Measurements from ENCODE around the gene RGS3.

RGS3 gene

GRCh38 chr9:113614843-113615648 is 151.5 kb downstream of the RGS3 start:
- peak in 5 of 56 donors; percentile 5 to 53 (median 8) for DNase-seq

- no peak for DNase-seq
These were observed 152.6 kb downstream of the RGS3 start for GRCh38 chr9:113616116-113616515.

- no peak for DNase-seq
These were observed 153.3 kb downstream of the RGS3 start for GRCh38 chr9:113616621-113617496.

- DNase-seq, result no peak
These were observed 154.0 kb downstream of the RGS3 start for GRCh38 chr9:113617550-113617949.

- no peak for DNase-seq
These were observed 155.4 kb downstream of the RGS3 start for GRCh38 chr9:113618836-113619490.

GRCh38 chr9:113619491-113620376 is 156.2 kb downstream of the RGS3 start:
- DNase-seq, result no peak

- peak in 28 of 56 donors; percentile 4 to 61 (median 23) for DNase-seq
These were observed 157.0 kb downstream of the RGS3 start for GRCh38 chr9:113620377-113621161.

- no peak for DNase-seq
These were observed 157.8 kb downstream of the RGS3 start for GRCh38 chr9:113621309-113621791.

- no peak for DNase-seq
These were observed 158.5 kb downstream of the RGS3 start for GRCh38 chr9:113621980-113622379.

GRCh38 chr9:113622600-113623400 is 159.3 kb downstream of the RGS3 start:
- DNase-seq, result peak in 6 of 56 donors; percentile 17 to 47 (median 30)

- DNase-seq, result no peak
These were observed 160.4 kb downstream of the RGS3 start for GRCh38 chr9:113623851-113624485.

GRCh38 chr9:113624721-113625120 is 161.2 kb downstream of the RGS3 start:
- DNase-seq, result no peak

GRCh38 chr9:113625486-113625885 is 162.0 kb downstream of the RGS3 start:
- DNase-seq, result no peak

GRCh38 chr9:113626735-113627495 is 163.4 kb downstream of the RGS3 start:
- DNase-seq, result peak in 15 of 56 donors; percentile 8 to 60 (median 30)

- no peak for DNase-seq
These were observed 165.1 kb downstream of the RGS3 start for GRCh38 chr9:113628621-113629020.

- DNase-seq, result no peak
These were observed 167.0 kb downstream of the RGS3 start for GRCh38 chr9:113630386-113631136.

All from nucleus accumbens (tissue), 56 donors.